Stimulated activated CD4-positive, alpha-beta T cell treated with anti-CD3 and anti-CD28 coated beads, Interleukin-4, amount 100 ng/mL, for 1 hour (primary cell): ENCODE data around the gene POLR2I.
"Not testable (repeated sequence)": the region's sequence is repeated elsewhere in the genome, so short reads cannot be mapped to it uniquely, and the experiment has no call there.

Experiments
- DNase-seq: peaks from one replicate; pipeline ENCODE4 v3.0.0-alpha.2; 2020

POLR2I gene

DNA sequence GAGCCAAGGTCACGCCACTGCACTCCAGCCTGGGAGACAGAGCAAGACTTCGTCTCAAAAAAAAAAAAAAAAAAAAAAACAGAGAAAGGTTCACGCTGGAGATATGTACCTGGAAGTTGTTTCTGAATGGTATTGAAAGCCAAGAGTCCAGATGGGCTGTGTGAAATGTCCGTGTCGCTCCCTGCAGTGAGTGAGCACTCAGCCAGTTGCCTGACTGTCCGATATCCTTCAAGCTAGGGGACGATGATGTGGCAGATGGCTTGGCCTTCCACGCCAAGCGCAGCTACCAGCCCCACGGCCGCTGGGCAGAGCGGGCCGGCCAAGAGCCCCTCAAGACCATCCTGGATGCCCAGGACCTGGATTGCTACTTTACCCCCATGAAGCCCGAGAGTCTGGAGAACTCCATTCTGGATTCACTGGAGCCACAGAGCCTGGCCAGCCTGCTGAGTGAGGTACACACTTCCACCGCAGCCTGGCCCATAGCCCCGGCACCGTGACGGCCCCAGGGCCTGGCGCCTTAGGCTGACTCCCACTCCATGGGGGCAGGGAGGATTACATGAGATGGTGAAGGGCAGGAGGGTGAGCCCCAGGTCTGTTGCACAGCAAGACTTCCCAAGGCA, 15.4 kb downstream of the POLR2I start:
- DNase-seq = no peak

DNA sequence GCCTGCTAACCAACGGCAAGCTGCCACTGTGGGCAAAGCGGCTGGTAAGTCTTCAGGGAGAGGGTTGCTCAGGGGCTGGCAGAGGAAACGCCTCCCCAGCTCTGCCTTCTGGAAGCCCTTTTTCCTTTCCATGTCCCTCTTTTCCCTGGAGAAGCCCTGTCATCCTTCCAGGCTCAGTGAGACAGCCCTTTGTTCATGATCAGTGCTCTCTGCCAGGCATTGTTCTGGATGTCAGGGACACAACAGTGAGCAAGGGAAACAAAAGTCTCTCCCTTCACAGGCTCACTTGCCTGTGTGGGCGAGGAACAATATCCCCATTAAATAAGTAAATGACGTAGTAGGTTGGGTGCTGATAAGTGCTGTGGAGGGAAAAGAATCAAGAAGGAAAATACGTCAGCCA, 17.6 kb downstream of the POLR2I start:
- no peak for DNase-seq

DNA sequence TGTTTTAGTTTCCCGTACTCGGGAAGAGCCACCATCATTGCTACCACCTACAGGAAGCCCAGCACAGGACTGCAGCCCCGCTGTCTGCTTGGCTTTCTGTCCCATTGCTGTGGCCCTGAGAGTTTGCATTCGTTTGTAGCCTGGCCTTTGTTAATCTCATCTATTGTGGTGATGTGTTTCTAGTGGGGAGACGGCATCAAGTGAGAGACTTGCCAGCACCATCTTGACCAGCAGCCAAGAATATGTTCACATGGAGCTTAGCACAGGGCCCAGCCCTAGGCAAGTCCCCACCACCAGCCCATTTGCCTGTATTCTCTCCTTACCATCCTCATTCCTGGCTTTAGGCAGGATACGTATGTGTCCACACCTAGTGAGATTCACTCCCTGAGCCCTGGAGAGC, 21.0 kb downstream of the POLR2I start:
- DNase-seq = no peak

DNA sequence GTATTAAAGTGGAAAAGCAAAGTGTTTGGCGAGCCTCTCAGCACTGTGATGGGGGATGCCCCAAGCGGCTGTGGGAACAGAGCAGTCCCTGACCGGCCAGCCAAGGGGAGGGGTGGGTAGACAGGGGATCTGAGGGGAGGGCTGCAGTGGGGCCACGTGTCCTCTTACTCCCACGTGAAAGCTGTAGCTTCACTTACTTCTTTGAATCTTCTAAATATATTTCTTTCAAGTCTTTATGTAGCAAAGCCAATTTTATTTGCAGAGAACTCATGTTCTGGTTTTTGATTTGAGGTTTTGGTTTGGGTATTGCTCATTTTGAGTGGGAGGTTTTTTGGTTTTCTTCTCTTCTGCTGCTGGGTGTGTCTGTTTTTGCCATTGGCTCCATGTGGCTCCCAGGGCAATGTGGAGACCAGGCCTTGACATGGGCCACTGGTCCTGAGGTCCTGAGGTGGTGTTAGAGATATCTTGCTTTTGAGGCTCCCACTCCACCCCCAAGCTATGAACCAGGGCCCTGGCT, 21.5 kb downstream of the POLR2I start:
- no peak for DNase-seq

DNA sequence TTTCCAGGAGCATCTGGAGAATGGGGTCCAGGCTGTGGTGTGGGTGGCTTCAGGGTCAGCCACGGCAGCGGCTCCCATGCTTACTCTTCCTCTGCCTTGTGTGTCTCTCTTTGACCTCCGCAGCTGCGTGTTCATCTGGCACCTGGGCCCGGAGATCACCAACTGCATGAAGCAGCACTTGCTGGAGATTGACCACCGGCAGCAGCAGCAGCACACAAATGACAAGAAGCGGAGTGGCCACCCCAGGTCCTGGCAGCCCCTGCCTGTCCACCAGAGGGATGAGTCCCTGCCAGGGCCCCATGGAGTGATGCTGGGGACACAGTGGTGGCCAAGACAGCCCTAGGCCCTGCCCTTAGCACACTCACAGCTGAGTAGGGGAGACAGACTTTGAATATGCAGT, 22.1 kb downstream of the POLR2I start:
- DNase-seq = no peak

DNA sequence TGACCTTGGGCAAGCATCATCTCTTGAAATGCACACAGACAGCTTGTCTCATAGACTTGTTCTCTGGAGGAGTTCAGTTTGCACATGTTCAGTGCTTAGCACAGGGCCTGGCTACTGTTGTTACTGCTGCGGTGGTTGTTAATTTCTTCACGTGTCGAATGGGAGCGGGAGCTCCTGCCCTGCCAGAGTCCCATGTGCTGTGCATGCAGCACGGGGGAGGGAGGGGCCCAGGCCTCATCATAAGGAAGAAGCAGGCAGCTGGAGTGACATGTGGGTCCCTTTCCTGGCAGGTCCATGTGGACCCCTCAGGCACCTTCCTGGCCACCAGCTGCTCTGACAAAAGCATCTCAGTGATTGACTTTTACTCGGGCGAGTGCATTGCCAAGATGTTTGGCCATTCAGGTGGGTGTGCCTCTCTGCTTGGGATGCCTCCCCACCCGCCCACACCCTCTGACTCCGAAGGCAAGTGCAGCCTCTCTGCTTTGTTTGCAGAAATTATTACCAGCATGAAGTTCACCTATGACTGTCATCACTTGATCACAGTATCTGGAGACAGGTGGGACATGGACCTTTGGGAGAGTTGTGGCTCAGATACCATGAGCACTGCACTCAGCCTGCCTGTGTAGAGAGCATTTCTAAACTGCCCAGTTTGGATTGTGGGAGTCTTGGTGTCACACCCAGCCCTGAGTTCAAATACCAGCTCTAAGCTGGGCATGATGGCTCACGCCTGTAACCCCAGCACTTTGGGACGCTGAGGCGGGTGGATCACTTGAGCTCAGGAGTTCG, 23.6 kb downstream of the POLR2I start:
- DNase-seq = no peak

DNA sequence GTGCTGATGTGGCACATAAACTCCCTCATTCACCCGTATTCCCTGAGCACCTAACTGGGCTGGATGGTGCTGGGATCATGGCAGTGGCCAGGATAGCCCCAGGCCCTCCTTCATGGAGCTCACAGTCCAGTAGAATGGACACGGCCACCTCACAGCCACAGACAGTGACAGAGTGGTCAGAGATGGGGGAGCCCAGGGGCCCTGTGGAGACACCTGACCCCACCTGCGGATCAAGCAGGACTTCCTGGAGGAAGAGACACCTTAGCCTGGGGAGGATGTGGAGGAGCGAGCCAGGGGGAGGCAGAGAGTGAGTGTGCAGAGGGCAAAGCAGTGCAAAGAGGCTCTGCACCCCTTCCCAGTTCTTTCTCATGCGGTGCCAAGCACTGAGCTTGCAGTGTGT, 24.8 kb downstream of the POLR2I start:
- no peak for DNase-seq

DNA sequence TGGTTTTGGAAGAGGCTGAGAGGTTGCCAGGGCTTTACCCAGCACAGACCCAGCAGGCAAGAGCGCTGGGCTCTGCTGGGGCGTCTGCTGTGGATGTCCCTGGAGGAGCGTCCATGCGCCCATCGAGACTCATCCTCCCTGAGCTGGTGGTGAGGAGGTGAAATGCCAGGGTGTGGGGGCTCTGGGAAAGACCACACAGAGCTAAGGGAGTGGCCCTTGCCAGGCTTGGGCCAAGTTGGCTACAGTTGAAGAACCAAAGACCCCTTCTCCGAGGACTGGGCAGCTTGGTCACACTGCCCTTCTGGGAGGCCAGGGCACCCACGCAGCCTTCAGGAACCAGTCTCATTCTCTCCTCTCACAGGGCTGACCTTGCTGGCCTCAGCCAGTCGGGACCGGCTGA, 28.3 kb downstream of the POLR2I start:
- DNase-seq = no peak

DNA sequence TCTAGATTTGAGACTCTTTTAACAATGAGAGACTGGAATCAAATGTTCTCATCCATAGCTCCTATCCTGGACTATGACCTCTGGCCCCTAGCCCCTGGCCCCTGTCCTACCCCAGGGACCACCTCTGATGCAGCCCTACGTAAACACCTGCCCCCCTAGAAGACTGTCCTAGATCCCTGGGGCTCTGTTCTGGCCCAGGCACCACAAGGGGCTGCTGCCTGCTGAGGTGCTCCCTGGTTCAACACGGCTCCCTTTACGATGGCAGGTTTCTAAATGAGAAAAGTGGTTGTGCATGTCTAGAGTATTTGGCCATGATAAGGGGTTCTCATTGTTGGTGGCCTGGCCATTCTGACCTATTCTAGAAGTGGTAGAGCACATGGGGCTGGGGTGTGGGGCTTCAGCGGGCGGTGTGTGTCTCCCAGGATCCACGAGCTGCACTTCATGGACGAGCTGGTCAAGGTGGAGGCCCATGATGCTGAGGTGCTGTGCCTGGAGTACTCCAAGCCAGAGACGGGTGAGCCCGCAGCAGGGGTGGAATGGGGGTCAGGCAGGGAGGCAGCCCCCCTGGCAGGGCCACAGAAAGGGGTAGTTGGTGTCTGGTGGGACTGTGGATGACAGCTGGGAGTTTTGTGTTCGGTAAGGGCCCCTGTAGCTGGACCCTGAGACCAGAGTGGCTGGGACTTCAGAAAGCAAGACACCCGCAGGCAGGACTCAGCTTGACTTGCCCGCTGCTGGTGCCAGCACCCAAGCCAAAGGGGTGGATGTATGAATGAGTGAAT, 30.3 kb downstream of the POLR2I start:
- DNase-seq = no peak

DNA sequence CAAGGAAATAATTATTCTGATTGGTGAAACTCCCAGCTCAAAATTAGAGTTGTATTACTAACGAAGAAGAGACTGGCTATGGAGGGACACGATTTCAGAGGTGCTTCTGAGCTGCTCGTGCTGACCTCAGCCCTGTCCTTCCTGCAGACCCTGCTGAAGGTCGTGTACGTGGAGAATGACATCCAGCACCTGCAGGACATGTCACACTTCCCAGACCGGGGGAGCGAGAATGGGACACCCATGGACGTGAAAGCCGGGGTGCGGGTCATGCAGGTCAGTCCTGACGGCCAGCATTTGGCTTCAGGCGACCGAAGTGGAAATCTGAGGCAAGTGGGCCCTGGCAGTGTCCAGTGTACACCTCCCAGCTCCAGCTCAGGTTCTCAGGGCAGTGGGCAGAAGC, 31.8 kb downstream of the POLR2I start:
- no peak for DNase-seq

DNA sequence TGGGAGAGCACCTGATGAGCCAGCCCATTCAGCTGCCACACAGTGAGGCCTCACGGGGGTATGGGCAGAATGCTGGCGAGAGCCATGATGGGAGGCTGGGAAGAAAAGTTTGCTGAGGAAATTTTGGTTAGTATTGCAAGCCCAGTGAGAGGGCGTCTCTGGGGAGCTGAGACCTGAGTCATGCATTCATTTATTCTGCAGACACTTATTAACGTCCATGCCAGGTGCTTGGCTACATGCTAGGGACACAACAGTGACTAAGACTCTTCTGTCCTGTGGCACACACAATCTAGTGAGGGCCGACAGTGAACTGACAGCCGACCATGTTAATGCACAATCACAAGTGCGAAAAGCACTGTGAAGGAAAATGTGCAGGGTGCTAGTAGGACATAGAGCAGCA, 32.8 kb downstream of the POLR2I start:
- no peak for DNase-seq

DNA sequence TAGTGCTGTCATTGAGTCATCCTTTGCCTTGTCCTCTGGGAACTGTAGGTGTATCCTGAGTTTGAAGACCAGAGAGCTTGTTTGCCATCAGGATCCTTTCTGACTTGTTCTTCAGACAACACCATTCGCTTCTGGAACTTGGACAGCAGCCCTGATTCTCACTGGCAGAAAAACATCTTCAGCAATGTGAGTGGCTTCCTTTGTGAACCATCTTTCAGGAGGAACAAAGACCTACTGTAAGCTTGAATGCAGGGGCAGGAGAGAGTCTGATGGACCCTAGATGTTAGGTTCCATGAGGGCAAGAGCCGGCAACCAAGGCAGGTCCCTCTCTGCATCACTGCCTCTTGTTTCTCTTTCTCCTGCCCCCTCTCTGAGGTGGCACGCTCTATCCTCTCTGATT, 33.3 kb downstream of the POLR2I start:
- DNase-seq = no peak

DNA sequence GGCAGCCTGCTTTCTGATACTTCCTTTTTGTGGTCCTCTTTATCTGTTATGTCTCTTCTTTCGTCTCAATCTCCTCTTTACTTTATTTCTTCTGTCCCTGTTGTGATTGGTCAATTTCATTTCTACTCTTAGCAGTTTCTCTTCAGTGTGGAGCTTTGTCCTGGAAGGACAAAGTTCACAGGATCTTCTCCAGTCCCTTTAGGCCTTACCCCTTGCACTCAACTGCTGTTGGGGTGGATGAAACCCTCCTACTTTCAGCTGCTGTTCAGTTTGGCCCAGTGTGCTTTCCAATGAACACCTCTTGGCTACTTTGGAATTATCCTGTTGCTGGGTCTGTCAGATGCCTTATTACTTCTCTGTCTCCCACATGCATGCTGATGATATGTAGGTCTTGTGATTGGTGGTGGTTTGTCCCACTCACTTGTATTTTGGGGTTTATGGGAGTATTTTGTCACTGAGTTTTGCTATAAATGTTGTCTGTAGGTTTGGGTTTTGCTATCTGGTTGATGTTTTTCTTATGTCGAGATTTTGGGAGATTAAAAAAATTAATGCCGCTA, 35.2 kb downstream of the POLR2I start:
- DNase-seq = no peak

DNA sequence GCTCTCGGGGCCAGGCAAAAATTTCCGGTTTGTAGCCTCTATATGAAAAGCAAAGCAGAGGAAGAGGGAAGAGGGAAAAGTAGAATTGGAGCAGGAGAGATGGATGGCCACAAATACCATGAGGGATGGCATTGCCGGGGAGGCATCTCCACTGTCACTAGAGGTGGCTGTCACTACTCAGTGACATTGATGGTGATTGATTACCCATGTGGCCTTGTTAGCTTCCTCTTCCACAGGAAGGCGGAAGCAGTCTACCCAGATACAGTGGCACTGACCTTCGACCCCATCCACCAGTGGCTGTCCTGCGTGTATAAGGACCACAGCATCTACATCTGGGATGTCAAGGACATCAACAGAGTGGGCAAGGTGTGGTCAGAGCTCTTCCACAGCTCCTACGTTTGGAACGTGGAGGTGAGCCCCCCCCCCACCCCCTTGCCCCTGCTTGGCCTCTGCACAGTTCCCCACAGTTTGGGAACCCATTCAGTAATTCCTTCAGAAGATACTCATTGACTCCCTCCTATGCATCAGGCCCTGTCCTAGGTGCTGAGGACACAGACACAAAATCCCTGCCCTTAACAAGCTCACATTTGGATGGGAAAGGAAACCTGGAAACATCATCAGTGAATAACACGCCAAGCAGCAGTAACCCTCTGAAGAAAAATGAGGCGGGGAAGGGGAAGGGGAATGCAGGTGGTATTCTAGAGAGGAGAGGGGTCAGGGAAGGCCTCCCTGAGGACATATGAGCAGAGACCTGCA, 41.4 kb downstream of the POLR2I start:
- DNase-seq = no peak

DNA sequence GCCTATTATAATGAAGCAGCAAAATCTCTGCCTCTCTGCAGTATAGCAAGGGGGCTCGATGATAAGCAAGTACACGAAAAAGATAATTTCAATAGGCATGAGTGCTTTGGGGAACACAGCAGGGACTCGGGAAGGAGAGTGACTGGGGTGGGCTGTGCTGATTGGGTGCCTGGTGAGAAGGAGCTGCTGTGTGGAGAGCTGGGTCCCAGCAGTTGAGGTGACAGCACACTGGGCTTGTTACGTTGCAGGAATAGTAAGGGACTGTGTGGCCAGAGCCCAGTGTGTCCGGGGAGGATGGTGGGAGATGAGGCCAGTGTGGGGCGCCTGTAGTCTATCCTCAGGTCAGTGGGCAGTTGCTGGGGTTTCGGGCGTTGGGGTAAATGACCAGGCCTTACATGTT, 42.6 kb downstream of the POLR2I start:
- DNase-seq = no peak

DNA sequence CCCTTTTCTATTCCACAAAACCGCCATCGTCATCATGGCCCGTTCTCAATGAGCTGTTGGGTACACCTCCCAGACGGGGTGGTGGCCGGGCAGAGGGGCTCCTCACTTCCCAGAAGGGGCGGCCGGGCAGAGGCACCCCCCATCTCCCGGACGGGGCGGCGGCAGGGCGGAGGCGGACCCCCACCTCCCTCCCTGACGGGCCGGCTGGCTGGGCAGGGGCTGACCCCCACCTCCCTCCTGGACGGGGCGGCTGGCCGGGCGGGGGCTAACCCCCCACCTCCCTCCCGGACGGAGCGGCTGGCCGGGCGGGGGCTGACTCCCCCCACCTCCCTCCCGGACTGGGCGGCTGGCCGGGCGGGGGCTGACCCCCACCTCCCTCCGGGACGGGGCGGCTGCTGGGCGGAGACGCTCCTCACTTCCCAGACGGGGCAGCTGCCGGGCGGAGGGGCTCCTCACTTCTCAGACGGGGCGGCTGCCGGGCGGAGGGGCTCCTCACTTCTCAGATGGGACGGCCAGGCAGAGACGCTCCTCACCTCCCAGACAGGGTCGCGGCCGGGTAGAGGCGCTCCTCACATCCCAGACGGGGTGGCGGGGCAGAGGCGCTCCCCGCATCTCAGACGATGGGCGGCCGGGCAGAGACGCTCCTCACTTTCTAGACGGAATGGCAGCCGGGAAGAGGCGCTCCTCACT, 45.7 kb downstream of the POLR2I start:
- DNase-seq = not testable (repeated sequence)

DNA sequence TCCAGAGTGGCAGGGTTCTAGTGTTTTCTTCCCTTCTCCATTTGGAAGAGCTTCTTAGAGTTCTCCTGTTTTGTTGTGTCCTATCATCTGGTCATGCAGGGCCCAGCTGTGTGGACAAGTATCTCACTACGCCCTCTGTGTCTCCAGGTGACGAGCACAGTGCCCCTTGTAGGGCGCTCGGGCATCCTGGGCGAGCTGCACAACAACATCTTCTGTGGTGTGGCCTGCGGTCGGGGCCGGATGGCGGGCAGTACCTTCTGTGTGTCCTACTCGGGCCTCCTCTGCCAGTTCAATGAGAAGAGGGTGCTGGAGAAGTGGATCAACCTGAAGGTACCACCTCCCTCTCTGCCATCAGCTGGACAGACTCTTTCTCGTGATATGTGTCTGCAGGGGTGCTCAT, 47.0 kb downstream of the POLR2I start:
- DNase-seq = no peak

DNA sequence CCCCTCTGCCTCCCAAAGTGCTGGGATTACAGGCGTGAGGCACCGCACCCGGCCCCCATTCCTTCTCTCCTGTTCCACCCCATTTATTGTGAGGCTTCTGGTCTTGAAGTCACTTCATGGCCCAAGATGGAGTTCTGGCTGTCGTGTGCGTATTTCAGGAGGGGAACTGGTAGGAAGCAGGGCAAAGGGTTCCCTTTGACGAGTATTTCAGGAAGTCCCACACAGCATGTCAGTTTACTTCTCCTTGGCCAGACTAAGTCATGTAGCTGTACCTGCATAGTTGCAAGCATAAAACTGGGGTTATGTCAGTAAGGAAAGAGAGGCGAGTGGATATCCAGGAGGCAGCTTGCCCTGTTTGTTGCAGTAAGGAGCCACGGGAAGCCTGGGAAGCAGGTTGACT, 49.8 kb downstream of the POLR2I start:
- DNase-seq = no peak
